GM23338 (cell line): Measurements from ENCODE around the gene NLGN1. TPM values are rescaled to one million over a fixed set of nuclear protein-coding genes. Genes with fewer than 3 reads are reported as not detected.
A peak's percentile ranks its signal among the peaks of the same experiment; 100 is the strongest.

Source experiments
- ATAC-seq: fragments of 200-7000 bp; cut with Tn5 transposase; 3 replicates; pipeline ENCODE4 v1.9.1; 2020
- DNase-seq: peaks from one replicate; pipeline ENCODE4 v3.0.0-alpha.2; 2015; ENCODE audit warnings: low spot score
- H2AFZ ChIP-seq: fragments of 200-600 bp; sonication (generic); 2 replicates; pipeline ENCODE4 v1.8.0; 2016; ENCODE audit warnings: antibody characterized with exemption, mild to moderate bottlenecking, moderate library complexity
- H3F3A ChIP-seq: fragments of 200-600 bp; sonication (generic); replicated peaks from 2 replicates; pipeline ENCODE4 v1.8.0; 2017; ENCODE audit warnings: antibody characterized with exemption, mixed run types, low read depth
- H3K27ac ChIP-seq: fragments of 200-600 bp; sonication (generic); 2 replicates; pipeline ENCODE4 v1.6.1; 2016; ENCODE audit warnings: low read depth
- H3K27me3 ChIP-seq: fragments of 200-600 bp; sonication (generic); 2 replicates; pipeline ENCODE4 v1.8.0; 2016; ENCODE audit warnings: mild to moderate bottlenecking, mixed run types, moderate library complexity; ENCODE audit not compliant: insufficient read depth
- H3K36me3 ChIP-seq: fragments of 200-600 bp; sonication (generic); 2 replicates; pipeline ENCODE4 v1.8.0; 2016; ENCODE audit warnings: mild to moderate bottlenecking; ENCODE audit not compliant: insufficient read depth
- H3K4me1 ChIP-seq: fragments of 200-600 bp; sonication (generic); 2 replicates; pipeline ENCODE4 v1.8.0; 2016; ENCODE audit warnings: mild to moderate bottlenecking, moderate library complexity; ENCODE audit not compliant: insufficient read depth
- H3K4me2 ChIP-seq: fragments of 200-600 bp; sonication (generic); 2 replicates; pipeline ENCODE4 v1.7.1; 2017; ENCODE audit warnings: mixed run types
- H3K4me3 ChIP-seq: fragments of 200-600 bp; sonication (generic); 2 replicates; pipeline ENCODE4 v1.6.1; 2016; ENCODE audit warnings: mixed run types
- H3K79me2 ChIP-seq: fragments of 200-600 bp; sonication (generic); replicated peaks from 2 replicates; pipeline ENCODE4 v1.8.0; 2017; ENCODE audit warnings: mild to moderate bottlenecking; ENCODE audit not compliant: insufficient read depth
- H3K9me2 ChIP-seq: fragments of 200-600 bp; sonication (generic); 2 replicates; pipeline ENCODE4 v1.8.0; 2017; ENCODE audit not compliant: insufficient read depth
- H4K20me1 ChIP-seq: fragments of 200-600 bp; sonication (generic); replicated peaks from 2 replicates; pipeline ENCODE4 v1.8.0; 2017; ENCODE audit warnings: mild to moderate bottlenecking; ENCODE audit not compliant: insufficient read depth
- H3K27ac Mint-ChIP-seq: 2 replicates; pipeline ENCODE4 v1.8.0; 2020; ENCODE audit warnings: inconsistent platforms, mild to moderate bottlenecking, moderate library complexity, mixed read lengths
- H3K27me3 Mint-ChIP-seq: 3 replicates; pipeline ENCODE4 v1.8.0; 2022; ENCODE audit warnings: low read depth, mild to moderate bottlenecking, moderate library complexity, mixed read lengths, inconsistent platforms; ENCODE audit not compliant: insufficient read depth, poor library complexity
- H3K36me3 Mint-ChIP-seq: 3 replicates; pipeline ENCODE4 v1.8.0; 2021; ENCODE audit warnings: low read depth, mild to moderate bottlenecking, inconsistent platforms, moderate library complexity, mixed read lengths
- H3K4me1 Mint-ChIP-seq: 3 replicates; pipeline ENCODE4 v1.8.0; 2020; ENCODE audit warnings: mild to moderate bottlenecking, inconsistent platforms, mixed read lengths
- H3K4me3 Mint-ChIP-seq: 3 replicates; pipeline ENCODE4 v1.8.0; 2021; ENCODE audit warnings: moderate library complexity, mild to moderate bottlenecking, inconsistent platforms, mixed read lengths
- H3K9me3 Mint-ChIP-seq: 3 replicates; pipeline ENCODE4 v1.8.0; 2020; ENCODE audit warnings: moderate library complexity, mild to moderate bottlenecking, inconsistent platforms, mixed read lengths
- CREB1 ChIP-seq: fragments of 250-450 bp; sonication (Bioruptor Pico); IDR thresholded peaks from 2 replicates; pipeline ENCODE4 v1.5.0; 2020; ENCODE audit warnings: low read depth, mild to moderate bottlenecking, moderate library complexity
- ETS1 ChIP-seq: IDR thresholded peaks from 2 replicates; pipeline ENCODE4 v1.6.1; 2016; ENCODE audit warnings: antibody characterized with exemption
- EZH2phosphoT487 ChIP-seq: fragments of 200-600 bp; sonication (generic); IDR thresholded peaks from one replicate; pipeline ENCODE4 v1.8.1; 2018; ENCODE audit warnings: antibody characterized with exemption; ENCODE audit not compliant: unreplicated experiment
- JUNB ChIP-seq: IDR thresholded peaks from one replicate; pipeline ENCODE4 v1.6.1; 2016; ENCODE audit warnings: antibody characterized with exemption; ENCODE audit not compliant: unreplicated experiment
- REST ChIP-seq: IDR thresholded peaks from one replicate; pipeline ENCODE4 v1.6.1; 2018; ENCODE audit warnings: antibody characterized with exemption; ENCODE audit not compliant: unreplicated experiment
- STAT1 ChIP-seq: IDR thresholded peaks from one replicate; pipeline ENCODE4 v1.6.1; 2016; ENCODE audit warnings: antibody characterized with exemption; ENCODE audit not compliant: unreplicated experiment
- polyA plus RNA-seq: library from polyadenylated mRNA; unstranded; fragments of >200 nt; fragmentation: Nextera tagmentation; extraction: Ambion mirVana; gene quantifications from 2 replicates; pipeline ENCODE4 v1.2.1, GENCODE V29; 2016
- total RNA-seq: library from RNA; depleted of rRNA; stranded (reverse); fragments of >200 nt; shearing (Covaris generic); gene quantifications from 2 replicates; pipeline ENCODE4 v1.2.3, GENCODE V29; 2014
- TF ChIP-seq, protein P1 (sequence below), 2 experiments: fragments of 200-600 bp in 1 of 2; sonication (generic) in 1 of 2; conservative IDR thresholded peaks; 2 replicates each; pipeline versions ENCODE4 v1.5.1 to v1.6.1; 2016 to 2017; ENCODE audit warnings: antibody characterized with exemption in 2 of 2, low read depth in 2 of 2, mild to moderate bottlenecking in 2 of 2, moderate library complexity in 1 of 2

NLGN1 gene
- total and polyA plus RNA-seq, 2 experiments from 2014 or later: 6.5 to 18.6 TPM

- Histone ChIP-seq H3K9me2 (peaks cover 5% of the 10 kb centered on the region; the same call in 1 of the 2 replicates), H3K4me3 (no peak overlapping the region), H3K79me2 (no peaks in the 10 kb centered on the region), H4K20me1 (no peaks in the 10 kb centered on the region), H3K27ac (no peak overlapping the region), H3K4me2 (no peak overlapping the region), H3F3A (no peaks in the 10 kb centered on the region), H3K36me3 (no peaks in the 10 kb centered on the region), H2AFZ (peak overlapping the region; percentile 60), H3K27me3 (no peaks in the 10 kb centered on the region), H3K4me1 (no peaks in the 10 kb centered on the region)
- Mint-ChIP-seq H3K4me3 (no peak overlapping the region), H3K36me3 (no peaks in the 10 kb centered on the region), H3K27me3 (no peaks in the 10 kb centered on the region), H3K4me1 (peaks cover 9% of the 10 kb centered on the region; the same call in 2 of the 3 replicates), H3K27ac (no peak overlapping the region), H3K9me3 (no peaks in the 10 kb centered on the region)
- ATAC-seq (peak; percentile 45), DNase-seq (no peak)
- TF ChIP-seq STAT1: no peak
- TF ChIP-seq ETS1: no peak
These were observed 906.5 kb downstream of the NLGN1 start for GRCh38 chr3:174303907-174304560.

- Histone ChIP-seq H3K27ac (no peak overlapping the region), H3K9me2 (peaks cover 16% of the 10 kb centered on the region), H3K4me3 (no peak overlapping the region), H2AFZ (no peak overlapping the region), H3K36me3 (no peaks in the 10 kb centered on the region), H3K27me3 (no peaks in the 10 kb centered on the region), H3K4me2 (no peak overlapping the region), H3F3A (no peaks in the 10 kb centered on the region), H3K79me2 (no peaks in the 10 kb centered on the region), H4K20me1 (no peaks in the 10 kb centered on the region), H3K4me1 (no peaks in the 10 kb centered on the region)
- Mint-ChIP-seq H3K27me3 (no peaks in the 10 kb centered on the region), H3K4me3 (no peak overlapping the region), H3K27ac (no peak overlapping the region), H3K9me3 (no peaks in the 10 kb centered on the region), H3K36me3 (no peaks in the 10 kb centered on the region), H3K4me1 (peaks cover 5% of the 10 kb centered on the region; the same call in 1 of the 3 replicates)
- DNase-seq (no peak), ATAC-seq (no peak)
- TF ChIP-seq REST (no peak), CREB1 (CRISPR knock-in tag) (no peak), JUNB (no peak), ETS1 (no peak), EZH2phosphoT487 (no peak)
- TF ChIP-seq, protein P1, sequence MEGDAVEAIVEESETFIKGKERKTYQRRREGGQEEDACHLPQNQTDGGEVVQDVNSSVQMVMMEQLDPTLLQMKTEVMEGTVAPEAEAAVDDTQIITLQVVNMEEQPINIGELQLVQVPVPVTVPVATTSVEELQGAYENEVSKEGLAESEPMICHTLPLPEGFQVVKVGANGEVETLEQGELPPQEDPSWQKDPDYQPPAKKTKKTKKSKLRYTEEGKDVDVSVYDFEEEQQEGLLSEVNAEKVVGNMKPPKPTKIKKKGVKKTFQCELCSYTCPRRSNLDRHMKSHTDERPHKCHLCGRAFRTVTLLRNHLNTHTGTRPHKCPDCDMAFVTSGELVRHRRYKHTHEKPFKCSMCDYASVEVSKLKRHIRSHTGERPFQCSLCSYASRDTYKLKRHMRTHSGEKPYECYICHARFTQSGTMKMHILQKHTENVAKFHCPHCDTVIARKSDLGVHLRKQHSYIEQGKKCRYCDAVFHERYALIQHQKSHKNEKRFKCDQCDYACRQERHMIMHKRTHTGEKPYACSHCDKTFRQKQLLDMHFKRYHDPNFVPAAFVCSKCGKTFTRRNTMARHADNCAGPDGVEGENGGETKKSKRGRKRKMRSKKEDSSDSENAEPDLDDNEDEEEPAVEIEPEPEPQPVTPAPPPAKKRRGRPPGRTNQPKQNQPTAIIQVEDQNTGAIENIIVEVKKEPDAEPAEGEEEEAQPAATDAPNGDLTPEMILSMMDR (conservative IDR thresholded peaks at IDR 0.05; ENCODE audit: low read depth in 2 of 2): no peak
These were observed 911.2 kb downstream of the NLGN1 start for GRCh38 chr3:174308736-174309135.
